Ramos (cell line): Measurements from ENCODE around the gene RGPD4.
"Not testable (repeated sequence)": the region's sequence is repeated elsewhere in the genome, so short reads cannot be mapped to it uniquely, and the experiment has no call there.

ENCODE experiments used
- in situ Hi-C: fragments of 300-500 bp; cut with MboI; formaldehyde crosslinking; loops from one replicate; pipeline ENCODE4 v1.14.3; 2022; ENCODE audit warnings: low sequenced_read_pairs; ENCODE audit not compliant: unreplicated experiment

The RGPD4 gene

DNA sequence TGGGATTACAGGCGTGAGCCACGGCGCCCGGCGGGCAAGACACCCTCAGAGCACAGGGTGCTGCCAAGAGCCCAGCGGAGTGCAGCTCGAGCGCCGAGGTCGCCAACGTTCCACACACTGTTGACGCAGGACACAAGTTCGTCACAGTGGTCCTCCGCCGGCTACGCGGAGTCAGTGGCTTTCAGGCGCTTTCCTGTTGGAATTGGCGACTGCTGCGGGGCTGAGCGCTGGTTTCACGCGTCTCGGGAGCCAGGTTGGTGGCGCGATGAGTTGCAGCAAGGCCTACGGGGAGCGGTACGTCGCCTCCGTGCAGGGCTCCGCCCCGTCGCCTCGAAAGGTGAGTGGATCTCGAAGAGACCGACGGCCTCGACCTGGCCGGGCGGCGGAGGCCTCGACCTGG lies at the start of gene RGPD4:
Gene RGPD4 (plus strand): TSS at position 144 of the 400 bp plus-strand sequence. CDS start 122 bp downstream, at position 266.
- in situ Hi-C loops, result not testable (repeated sequence)

DNA sequence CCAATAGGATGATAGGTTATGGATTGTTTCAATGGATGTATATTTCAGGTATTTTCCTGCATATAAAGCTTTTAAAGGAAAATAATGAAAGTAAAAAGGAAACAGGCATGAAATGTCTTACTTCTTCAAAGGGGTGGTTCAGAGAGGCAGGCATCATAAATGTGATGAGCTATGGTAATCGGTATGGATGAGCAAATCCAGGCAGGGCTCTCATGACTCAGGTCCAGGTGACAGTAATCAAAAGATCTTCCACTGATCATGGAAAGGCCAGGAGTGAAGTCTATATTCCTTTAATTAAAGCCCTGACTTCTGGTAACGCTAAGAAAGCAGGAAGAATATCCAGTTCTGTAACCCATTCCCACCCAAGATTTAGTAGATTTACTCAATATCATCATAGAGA lies 48.7 kb upstream of the RGPD4 start:
- in situ Hi-C loops, result no loop called here

DNA sequence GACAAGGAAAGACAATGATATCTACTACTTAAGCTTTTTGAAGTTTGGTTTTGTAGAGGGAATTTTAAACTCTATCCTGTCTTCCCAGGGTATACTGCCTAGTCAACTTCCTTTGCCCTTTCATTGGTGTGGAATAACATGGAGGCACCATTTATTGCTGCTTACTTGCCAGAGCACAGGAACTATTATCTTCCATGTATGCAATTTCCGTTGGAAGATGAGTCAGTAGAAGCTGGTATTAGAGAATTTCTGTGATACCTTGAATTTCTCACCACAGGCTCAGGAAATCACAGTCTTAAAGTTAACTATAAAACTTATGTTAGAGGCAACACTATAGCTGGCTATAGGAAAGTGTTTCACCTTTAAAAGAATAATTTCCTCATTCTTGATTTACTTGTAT lies 40.9 kb upstream of the RGPD4 start:
- in situ Hi-C loops, result no loop called here

DNA sequence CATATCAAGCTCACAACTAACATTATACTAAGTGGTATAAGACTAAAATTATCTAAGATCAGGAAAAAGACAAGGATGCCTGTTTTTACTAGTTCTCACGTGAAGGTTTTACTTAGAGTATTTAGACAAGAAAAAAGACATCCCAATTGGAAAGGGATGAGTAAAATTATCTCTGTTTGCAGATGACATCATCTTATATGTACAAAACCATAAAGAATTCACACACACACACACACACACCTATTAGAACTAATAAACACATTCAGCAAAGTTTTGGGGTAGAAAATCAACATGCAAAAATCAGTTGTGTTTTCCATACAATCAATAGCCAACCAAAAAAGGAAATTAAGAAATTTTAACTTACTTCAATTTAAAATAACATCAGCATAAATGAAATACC lies 35.9 kb upstream of the RGPD4 start:
- in situ Hi-C loops, result no loop called here

DNA sequence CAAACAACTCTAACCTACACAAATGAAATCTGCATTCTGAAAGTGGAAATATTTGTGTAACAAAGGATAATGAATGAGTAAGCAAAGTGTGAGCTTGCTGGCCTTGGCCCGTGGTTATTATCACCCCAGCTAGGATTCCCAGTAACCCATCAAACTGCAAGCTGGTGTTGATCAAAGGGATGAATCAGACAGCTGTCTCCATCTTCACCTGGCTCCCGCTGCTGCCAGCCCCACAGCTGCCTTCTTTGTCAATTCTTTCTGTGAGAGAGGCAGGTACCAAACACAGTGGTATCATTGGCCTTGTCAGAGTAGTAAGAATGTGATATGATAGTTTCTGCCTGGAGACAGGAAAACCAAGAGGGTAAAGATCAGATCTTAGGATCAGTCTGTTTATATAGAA lies 25.2 kb upstream of the RGPD4 start:
- in situ Hi-C loops, result no loop called here

DNA sequence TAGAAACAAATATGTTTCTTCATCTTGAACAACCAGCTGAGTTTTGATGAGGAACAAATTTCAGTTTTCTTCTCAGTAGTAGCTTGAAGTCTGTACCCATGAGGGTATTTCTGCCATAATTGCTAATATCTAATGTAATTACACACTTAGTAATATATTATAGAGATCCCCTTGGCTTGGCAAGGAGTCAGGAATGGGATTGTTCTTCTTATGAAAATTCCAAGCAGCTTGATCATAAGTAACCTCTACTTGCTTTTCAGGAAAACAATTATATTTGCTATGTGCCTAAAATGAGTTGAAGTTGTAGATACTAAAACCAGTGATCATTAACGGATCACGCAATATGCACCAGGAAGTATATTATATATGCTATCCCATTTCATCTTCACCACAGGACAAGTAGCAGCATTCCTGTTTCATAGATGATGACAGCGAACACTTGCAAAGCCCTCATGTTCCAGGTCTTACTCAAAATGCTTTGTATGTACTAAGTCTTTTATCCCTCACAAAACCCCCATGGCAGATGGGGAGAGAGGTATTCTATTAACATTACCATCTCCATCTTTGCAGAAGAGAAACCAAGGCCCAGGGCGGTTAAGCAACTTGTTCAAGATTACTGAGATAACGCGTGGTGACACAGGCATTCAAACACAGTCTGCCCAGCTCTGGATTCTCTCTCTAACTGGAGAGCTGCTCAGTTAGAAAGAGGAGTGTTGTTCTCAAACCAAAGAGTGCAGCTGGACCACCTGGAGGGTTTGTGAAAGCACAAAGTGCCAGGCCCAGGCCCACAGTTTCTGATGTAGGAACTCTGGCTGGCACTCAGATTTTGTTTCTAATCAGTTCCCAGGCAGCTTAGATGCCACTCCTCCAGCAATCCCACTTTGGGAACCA lies 21.8 kb upstream of the RGPD4 start:
- in situ Hi-C loops, result no loop called here

DNA sequence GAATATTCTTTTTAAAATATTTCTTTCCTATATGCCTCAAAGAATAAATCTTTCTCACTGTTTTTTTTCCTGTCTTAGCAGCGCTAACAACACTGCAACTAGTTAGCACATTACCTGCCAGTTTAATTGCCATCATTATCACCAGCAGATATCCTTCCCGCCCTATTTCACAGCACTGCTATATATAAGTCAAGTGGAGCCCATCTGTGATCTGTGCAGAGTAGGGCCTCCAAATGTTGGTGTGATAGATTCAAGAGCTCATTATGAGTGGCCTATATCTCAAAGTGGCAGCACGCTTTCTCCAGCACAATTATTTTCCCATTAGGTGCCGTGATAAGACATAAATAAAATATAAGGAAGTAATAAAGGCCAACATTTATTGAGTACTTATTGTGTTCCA lies 19.8 kb upstream of the RGPD4 start:
- in situ Hi-C loops, result no loop called here

DNA sequence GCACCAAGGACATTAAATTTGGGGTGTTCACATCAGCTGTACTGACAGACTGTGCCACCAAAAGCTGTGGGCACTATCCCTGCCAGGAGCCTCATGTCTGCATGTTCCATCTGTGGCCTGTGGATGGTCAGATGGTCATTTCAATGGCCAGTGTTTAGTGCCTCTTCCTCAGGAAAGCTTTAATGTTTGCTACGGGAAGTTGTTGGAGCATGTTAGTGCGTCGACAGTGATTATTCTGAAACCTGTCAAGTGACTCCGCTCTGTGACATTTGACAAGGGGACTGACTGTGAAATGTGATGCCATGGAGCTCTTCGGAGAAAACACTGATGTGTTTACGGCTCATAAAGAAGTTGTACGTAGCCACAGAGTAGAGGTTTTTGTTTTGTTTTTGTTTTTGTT lies 18.7 kb upstream of the RGPD4 start:
- in situ Hi-C loops, result no loop called here

DNA sequence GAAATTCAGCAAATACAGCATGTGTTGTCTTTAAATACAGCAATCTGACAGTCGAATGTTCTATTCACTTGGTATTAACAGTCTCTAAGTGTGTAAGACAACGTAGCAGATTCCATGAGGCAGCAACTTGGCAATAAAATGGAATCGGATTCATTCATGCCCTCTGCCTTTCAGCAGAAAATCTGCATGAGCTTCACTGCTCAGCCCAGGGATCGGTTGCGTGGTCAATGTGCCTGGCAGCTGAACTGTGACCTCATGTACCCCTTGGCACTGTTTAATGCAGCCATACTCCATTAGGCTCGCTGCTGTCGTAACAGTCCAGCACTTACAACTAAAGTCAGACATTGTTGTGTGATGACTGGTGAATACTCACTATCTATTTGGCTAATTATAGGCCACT lies 17.7 kb upstream of the RGPD4 start:
- in situ Hi-C loops, result no loop called here

DNA sequence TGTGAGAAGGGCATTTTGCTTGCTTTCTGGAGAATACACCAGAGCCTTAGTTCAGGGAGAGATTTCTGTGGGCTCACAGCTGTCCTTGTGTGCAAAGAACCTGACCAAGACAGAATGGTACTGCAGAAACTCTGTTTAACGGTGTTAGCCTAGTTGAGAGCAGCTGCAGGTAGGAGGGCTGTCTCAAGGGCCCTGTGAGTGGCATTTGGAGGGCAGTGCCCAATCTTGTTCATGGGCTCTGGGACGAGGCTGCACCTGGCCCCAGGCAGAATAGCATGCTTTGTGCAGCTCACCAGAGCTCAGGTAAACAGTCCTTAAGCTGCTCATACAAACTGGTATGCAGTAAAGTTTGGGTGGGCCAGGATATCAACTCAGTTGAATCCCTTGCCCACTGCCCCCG lies 16.9 kb upstream of the RGPD4 start:
- in situ Hi-C loops, result no loop called here

DNA sequence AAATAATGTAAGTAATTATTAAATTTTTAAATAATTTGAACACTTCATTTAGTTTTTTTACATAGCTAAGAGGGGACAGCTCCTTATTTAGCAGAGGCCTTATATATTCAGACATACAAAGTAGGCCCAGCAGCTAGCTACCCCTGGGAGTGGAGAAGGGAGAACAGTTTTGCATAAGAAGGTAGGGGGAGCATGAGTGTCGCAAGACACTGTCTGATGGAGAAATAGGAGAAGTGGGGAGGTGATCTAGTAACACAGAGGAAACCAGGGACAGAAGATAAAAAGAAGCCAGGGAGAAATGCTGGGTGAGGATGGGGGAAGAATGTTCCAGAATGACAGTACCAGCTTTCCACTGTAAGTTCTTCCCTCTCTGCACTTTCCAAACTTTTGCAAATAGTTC lies 16.0 kb upstream of the RGPD4 start:
- in situ Hi-C loops, result no loop called here

DNA sequence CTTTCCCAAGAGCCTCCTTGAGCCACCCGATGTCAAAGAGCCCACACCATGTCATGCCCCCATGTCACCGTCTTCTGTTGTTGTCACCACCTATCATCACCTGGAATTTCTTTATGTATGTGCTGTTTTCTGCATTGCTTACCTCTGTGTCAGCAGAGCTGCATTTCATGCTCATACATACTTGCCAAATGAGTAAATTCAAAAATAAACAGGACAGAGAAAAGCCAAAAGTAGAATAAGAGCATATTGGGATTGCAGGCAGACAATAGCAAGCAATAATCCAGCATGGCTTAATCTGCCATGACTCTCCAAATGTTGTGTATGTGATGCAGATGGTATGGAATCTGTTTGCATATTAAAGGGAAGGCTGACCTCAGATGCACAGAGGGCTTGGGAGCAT lies 15.3 kb upstream of the RGPD4 start:
- in situ Hi-C loops, result no loop called here

DNA sequence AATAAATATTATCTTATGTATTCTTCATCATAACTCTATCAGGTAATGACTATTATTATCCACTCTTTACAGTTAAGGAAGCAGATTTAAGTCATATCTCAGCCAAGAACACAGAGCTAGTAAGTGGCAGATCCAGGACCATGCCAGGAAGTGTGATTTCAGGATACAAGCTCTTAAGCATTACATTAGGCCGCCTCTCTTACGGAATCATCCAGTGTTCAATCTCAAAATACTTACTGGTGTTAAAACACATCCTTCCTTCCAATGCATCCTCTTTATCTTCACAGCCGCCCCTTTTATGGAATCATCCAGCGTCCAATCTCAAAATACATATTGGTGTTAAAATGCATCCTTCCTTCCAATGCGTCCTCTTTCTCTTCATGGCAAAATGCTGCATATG lies 14.7 kb upstream of the RGPD4 start:
- in situ Hi-C loops, result no loop called here

DNA sequence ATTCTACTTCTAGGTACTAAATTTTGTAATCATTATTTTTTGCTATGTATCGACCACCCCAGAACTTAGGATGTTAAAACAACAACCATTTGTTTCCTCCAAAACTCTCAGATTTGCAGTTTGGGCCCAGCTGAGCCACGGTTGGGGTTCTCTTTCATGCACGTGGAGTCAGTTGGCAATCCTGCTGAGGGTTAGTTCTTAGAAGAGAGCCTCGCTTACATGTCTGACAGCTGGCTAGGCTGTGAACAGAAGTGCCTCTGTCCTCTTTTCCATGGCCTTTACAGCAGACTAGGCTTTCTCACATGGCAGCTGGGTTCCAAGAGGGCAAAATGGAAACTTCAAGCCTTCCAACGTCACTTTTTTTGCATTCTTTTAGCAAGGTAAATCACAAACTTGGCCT lies 9.3 kb upstream of the RGPD4 start:
- in situ Hi-C loops, result no loop called here

DNA sequence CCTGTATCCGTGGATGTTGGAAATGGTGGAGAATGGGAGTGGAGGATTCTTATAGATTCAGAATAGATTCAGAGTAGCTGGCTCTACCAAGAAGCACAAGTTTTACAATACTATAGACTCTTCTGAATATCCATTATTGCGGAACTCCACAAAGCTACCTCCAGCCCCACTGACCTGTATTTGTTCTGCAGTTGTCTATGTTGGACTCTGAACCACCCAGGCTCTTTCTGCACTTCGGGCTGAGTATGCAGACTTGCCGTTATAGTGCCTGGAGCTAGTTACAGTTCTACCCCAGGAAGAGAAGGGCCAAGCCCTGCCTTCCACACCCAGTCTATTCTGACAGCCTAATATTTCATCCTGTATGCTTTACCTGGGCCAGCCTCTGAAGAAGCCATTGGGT lies 4.4 kb upstream of the RGPD4 start:
- in situ Hi-C loops, result no loop called here

DNA sequence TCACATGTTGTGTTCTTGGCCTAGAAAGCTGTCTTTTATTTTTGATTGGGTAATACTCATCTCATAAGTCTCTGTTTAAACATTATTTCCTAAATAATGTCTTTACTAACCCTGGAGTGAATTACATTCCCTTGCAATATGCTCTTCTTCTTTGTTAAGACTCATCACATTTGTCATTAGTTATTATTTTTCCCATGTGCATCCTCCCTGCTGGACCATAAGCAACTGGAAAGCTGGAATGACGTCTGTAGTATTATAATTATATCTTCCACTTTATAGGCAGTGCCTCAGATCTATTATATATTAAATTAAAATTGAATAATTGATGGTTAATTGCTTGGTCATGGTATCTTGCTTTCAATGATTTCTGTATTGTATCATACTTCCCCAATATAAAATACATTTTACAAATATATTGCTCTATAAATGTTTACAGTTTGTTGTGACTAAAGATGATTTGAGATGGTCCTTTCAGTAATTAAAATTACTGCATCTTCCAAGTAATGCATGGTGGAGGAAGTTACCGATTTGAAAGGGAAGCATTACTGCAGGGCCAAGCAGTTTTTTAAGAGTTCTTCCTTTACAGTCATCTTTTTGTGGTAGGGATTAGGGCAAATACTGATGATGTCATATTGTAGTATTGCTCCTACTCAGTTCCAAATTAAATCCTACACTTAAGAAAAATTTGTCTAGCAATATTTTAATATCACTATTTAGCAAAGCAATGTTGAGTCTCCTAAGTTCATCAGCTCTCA lies 2.1 kb upstream of the RGPD4 start:
- in situ Hi-C loops, result no loop called here

DNA sequence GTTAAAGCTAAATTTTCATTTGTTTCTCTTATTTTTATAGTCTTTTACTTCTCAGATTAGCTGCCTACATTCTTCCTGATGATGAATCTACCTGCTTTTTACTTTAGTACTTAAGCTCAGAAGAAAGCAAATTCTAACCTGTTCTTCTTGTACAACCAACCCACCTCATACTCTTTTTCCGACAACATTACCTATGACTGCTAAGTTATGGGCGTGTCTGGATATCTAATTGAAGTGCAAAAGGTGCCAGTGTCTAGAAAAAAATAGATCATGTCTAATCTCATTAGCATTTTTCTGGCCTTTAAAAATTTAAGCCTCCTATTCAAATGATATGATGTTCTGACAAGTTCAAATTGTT lies 1.5 kb upstream of the RGPD4 start:
- in situ Hi-C loops, result no loop called here

DNA sequence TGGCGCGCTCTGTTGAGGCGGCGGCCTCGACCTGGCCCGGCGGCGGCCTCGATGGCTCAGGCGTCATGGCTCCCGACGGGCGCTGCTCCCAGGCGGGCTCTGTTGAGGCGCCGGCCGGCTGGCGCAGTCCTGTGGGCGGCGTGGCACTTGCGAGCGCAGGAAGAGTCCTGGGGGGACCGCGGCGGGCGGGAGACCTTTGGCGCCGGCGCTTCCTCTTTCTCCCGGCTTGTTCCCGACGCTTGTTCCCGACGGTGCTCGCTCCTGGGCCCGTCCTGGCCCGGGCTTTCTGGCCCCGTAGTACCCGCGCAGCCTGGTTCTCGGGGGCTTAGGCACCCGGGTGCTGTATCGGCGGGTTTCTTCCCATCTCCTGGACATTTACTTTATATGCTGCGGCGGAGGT lies 2.8 kb downstream of the RGPD4 start:
- in situ Hi-C loops, result not testable (repeated sequence)

DNA sequence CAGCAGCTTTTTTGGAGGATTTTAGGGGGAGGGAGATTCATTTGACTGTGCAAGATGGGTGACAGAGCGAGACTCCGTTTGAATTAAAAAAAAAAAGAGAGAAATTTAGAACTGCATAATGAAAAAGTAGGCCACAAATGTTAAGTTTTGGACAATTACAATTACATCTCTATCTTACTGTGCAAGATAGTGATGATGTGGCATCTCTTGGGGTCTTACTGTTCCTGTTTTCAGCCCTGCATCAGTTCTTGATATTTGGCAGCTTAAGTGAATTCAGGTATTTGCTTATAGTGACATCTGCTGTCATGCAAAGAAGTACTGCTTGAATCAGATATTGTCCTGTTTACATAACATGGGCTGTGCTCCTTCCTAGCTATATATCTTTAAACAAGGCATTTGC lies 6.5 kb downstream of the RGPD4 start:
- in situ Hi-C loops, result not testable (repeated sequence)

DNA sequence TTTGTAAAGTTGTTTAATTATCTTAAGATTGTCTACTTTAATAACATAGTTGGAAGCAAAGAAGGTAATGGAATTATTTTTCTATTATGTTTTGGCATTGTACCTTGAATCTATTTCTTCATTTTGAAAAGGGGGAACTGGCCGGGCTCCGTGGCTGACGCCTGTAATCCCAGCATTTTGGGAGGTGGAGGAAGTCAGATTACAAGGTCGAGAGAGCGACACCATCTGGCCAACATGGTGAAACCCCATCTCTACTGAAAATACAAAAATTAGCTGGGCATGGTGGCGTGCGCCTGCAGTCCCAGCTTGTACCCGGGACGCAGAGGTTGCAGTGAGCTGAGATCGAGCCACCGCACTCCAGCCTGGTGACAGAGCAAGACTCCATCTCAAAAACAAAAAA lies 6.9 kb downstream of the RGPD4 start:
- in situ Hi-C loops, result not testable (repeated sequence)

DNA sequence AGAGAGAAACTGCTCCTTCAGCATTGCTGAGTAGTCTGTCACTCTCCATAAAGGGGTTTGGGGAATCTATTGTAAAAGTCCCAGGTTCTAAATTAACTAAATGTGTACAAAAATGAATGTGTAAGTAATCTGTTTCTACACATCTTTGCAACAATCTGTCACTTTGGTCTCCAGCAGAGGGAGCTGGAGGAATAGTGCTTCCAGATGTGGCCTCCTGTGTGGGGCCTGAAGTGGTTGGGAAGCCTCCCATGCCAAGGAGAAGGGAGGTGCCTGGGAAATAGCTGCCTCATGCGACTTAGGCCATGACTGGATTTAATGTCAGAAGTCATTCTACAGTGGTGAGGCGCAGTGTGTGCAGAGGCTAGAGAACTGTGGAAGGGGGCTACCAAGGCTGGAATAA lies 89.4 kb downstream of the RGPD4 start:
- in situ Hi-C loops, result not testable (repeated sequence)
